ENCODE data around the gene CASS4.

GRCh38 chr20:56445130-56445529, 33.1 kb downstream of the CASS4 start:
- TF ChIP-seq POLR2A (IDR thresholded peaks at IDR 0.05) (no peak), CTCF (IDR thresholded peaks at IDR 0.05) (no peak)

Measured in uterus (tissue), 2 donors.